HepG2 (cell line): ENCODE measurements around the gene EIF6. TPM values are rescaled to one million over a fixed set of nuclear protein-coding genes. Genes with fewer than 3 reads are reported as not detected.

ENCODE experiments used
- CENPX ChIP-seq: sonication (generic); formaldehyde crosslinking; IDR thresholded peaks from 2 replicates; pipeline ENCODE4 v1.9.0; 2021; ENCODE audit warnings: mild to moderate bottlenecking, missing genetic modification reagents, moderate library complexity
- ESRRA ChIP-seq: sonication (generic); formaldehyde crosslinking; IDR thresholded peaks from 2 replicates; pipeline ENCODE4 v1.5.1; 2020; ENCODE audit warnings: mild to moderate bottlenecking, low read depth, missing genetic modification reagents
- HDAC1 ChIP-seq: sonication (generic); formaldehyde crosslinking; IDR thresholded peaks from 2 replicates; pipeline ENCODE4 v1.5.1; 2020; ENCODE audit warnings: mild to moderate bottlenecking, missing genetic modification reagents
- JDP2 ChIP-seq: sonication (generic); formaldehyde crosslinking; IDR thresholded peaks from 2 replicates; pipeline ENCODE4 v1.8.1; 2022; ENCODE audit warnings: missing genetic modification reagents, borderline replicate concordance
- ZNF12 ChIP-seq: sonication (generic); formaldehyde crosslinking; IDR thresholded peaks from 2 replicates; pipeline ENCODE4 v1.5.0; 2020; ENCODE audit warnings: missing genetic modification reagents
- ZNF124 ChIP-seq: sonication (generic); formaldehyde crosslinking; IDR thresholded peaks from 2 replicates; pipeline ENCODE4 v1.4.0; 2020; ENCODE audit warnings: missing genetic modification reagents
- ZNF136 ChIP-seq: sonication (generic); formaldehyde crosslinking; IDR thresholded peaks from 2 replicates; pipeline ENCODE4 v1.8.1; 2022; ENCODE audit warnings: low read depth, mild to moderate bottlenecking, moderate library complexity, missing genetic modification reagents
- ZNF160 ChIP-seq: sonication (generic); formaldehyde crosslinking; IDR thresholded peaks from 2 replicates; pipeline ENCODE4 v1.8.0; 2022; ENCODE audit warnings: mild to moderate bottlenecking, inconsistent platforms, missing genetic modification reagents
- ZNF235 ChIP-seq: sonication (generic); formaldehyde crosslinking; IDR thresholded peaks from 2 replicates; pipeline ENCODE4 v1.8.1; 2023; ENCODE audit warnings: mild to moderate bottlenecking, missing genetic modification reagents, borderline replicate concordance
- ZNF563 ChIP-seq: sonication (generic); formaldehyde crosslinking; IDR thresholded peaks from 2 replicates; pipeline ENCODE4 v1.8.0; 2022; ENCODE audit warnings: mild to moderate bottlenecking, moderate library complexity, missing genetic modification reagents
- ZNF737 ChIP-seq: sonication (generic); formaldehyde crosslinking; IDR thresholded peaks from 2 replicates; pipeline ENCODE4 v1.5.0; 2020; ENCODE audit warnings: missing genetic modification reagents, mild to moderate bottlenecking, borderline replicate concordance
- ZNF850 ChIP-seq: sonication (generic); formaldehyde crosslinking; conservative IDR thresholded peaks from 2 replicates; pipeline ENCODE4 v1.9.0; 2021; ENCODE audit warnings: mild to moderate bottlenecking, missing genetic modification reagents
- ZNF878 ChIP-seq: sonication (generic); formaldehyde crosslinking; IDR thresholded peaks from 2 replicates; pipeline ENCODE4 v1.8.1; 2023; ENCODE audit warnings: mild to moderate bottlenecking, missing genetic modification reagents, moderate library complexity
- ZSCAN9 ChIP-seq: IDR thresholded peaks from 2 replicates; pipeline ENCODE4 v1.6.1; 2016; ENCODE audit warnings: borderline replicate concordance
- polyA plus RNA-seq, 8 experiments: library from polyadenylated mRNA; depleted of rRNA in 3 of 8; stranded (reverse) in 7 of 8; unstranded in 1 of 8; fragments of >200 nt; fragmentation: Illumina TruSeq in 4 of 8; extraction: Trizol in 4 of 8; gene quantifications; 2 replicates each; pipeline versions ENCODE4 v1.2.1 to v1.2.3, GENCODE V29; 2011 to 2016; ENCODE audit warnings: low read depth in 4 of 8, missing spikeins in 1 of 8, mixed read lengths in 1 of 8; ENCODE audit not compliant: insufficient read depth in 1 of 8
- total RNA-seq, 5 experiments: library from RNA; depleted of rRNA; stranded (reverse); fragments of >200 nt; fragmentation: Illumina TruSeq; extraction: Trizol; gene quantifications; 2 replicates each; pipeline ENCODE4 v1.2.3, GENCODE V29; 2016; ENCODE audit warnings: low read depth in 1 of 5
- TF ChIP-seq, protein P1 (sequence below): sonication (generic); IDR thresholded peaks from 2 replicates; pipeline ENCODE4 v1.6.1; 2016; ENCODE audit warnings: low read depth, borderline replicate concordance
- TF ChIP-seq, protein P2 (sequence below): sonication (generic); formaldehyde crosslinking; IDR thresholded peaks from 2 replicates; pipeline ENCODE4 v1.4.0; 2020; ENCODE audit warnings: mild to moderate bottlenecking, missing genetic modification reagents
- TF ChIP-seq, protein P3 (sequence below): sonication (generic); formaldehyde crosslinking; IDR thresholded peaks from 2 replicates; pipeline ENCODE4 v1.4.0; 2020; ENCODE audit warnings: missing genetic modification reagents
- TF ChIP-seq, protein P4 (sequence below): IDR thresholded peaks from 2 replicates; pipeline ENCODE4 v1.6.1; 2012; ENCODE audit warnings: low read depth, low read length, improper control_type of control experiment

The EIF6 gene
- total and polyA plus RNA-seq, 2 of the 13 experiments (the other 11 are each of a cell fraction or from before 2014, with no cell fraction given), result 462 to 466 TPM

DNA sequence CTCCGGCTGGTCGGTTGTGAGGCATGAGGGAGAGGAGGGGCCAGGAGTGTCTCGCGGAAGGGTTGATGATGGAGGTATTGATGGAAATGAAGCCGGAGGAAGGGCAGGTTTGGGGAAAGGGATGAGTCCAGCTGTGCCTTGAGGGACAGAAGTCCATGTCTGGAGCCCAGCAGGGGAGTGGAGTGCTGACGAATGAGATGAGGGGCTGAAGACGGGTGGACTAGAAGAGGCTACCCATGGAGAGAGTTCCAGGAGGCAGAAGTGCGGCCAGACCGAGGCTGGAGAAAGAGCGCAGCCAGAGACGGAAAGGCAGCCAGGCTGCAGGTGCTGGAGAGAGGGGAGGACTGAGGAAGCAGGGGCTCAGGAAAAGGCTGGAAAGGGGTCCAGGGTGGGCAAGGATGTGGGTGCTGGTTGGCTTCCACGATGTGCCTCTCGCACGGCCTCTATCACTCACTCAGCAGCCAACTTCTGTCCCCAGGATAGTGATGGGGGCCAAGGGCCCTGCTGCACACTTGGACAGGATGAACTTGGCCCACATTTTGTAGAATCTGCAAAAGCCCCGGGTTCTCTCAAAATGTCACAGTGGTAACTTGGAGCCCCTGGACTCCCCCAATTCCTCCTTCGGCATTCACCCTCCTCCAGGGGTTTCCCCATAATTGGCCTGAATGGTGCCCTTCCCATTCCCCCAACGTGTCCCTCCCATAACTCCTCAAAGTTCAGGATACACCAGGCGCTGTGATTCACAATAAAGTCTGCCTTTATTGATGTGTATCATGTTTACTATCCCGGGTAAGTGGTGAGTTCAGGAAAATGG, 627 bp upstream of the EIF6 start (continued):
- TF ChIP-seq ZNF878 (0 out of 2 replicates have a peak, but pooled peaks have one; percentile 67), ZNF235 (peak; percentile 74), ZNF850 (no peak), ZNF12 (CRISPR knock-in tag) (0 out of 2 replicates have a peak, but pooled peaks have one; percentile 6), ZNF737 (CRISPR knock-in tag) (no peak), ZNF160 (CRISPR knock-in tag) (0 out of 2 replicates have a peak, but pooled peaks have one; percentile 16), ZNF563 (CRISPR knock-in tag) (peak; percentile 14; the same call in 1 of the 2 replicates), JDP2 (CRISPR knock-in tag) (peak; percentile 3; the same call in 1 of the 2 replicates), ZNF136 (CRISPR knock-in tag) (0 out of 2 replicates have a peak, but pooled peaks have one; percentile 22), ZNF124 (CRISPR knock-in tag) (0 out of 2 replicates have a peak, but pooled peaks have one; percentile 14), HDAC1 (CRISPR knock-in tag) (peak; percentile 10; the same call in 1 of the 2 replicates), ESRRA (CRISPR knock-in tag) (0 out of 2 replicates have a peak, but pooled peaks have one; percentile 33), ZSCAN9 (CRISPR knock-in tag) (peak; percentile 8), CENPX (CRISPR knock-in tag) (no peak)
- TF ChIP-seq, protein P1, sequence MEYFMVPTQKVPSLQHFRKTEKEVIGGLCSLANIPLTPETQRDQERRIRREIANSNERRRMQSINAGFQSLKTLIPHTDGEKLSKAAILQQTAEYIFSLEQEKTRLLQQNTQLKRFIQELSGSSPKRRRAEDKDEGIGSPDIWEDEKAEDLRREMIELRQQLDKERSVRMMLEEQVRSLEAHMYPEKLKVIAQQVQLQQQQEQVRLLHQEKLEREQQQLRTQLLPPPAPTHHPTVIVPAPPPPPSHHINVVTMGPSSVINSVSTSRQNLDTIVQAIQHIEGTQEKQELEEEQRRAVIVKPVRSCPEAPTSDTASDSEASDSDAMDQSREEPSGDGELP, result peak; percentile 29; the same call in 1 of the 2 replicates
- TF ChIP-seq, protein P2, sequence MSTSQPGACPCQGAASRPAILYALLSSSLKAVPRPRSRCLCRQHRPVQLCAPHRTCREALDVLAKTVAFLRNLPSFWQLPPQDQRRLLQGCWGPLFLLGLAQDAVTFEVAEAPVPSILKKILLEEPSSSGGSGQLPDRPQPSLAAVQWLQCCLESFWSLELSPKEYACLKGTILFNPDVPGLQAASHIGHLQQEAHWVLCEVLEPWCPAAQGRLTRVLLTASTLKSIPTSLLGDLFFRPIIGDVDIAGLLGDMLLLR, result peak; percentile 13; the same call in 1 of the 2 replicates
- TF ChIP-seq, protein P3, sequence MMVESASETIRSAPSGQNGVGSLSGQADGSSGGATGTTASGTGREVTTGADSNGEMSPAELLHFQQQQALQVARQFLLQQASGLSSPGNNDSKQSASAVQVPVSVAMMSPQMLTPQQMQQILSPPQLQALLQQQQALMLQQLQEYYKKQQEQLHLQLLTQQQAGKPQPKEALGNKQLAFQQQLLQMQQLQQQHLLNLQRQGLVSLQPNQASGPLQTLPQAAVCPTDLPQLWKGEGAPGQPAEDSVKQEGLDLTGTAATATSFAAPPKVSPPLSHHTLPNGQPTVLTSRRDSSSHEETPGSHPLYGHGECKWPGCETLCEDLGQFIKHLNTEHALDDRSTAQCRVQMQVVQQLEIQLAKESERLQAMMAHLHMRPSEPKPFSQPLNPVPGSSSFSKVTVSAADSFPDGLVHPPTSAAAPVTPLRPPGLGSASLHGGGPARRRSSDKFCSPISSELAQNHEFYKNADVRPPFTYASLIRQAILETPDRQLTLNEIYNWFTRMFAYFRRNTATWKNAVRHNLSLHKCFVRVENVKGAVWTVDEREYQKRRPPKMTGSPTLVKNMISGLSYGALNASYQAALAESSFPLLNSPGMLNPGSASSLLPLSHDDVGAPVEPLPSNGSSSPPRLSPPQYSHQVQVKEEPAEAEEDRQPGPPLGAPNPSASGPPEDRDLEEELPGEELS (CRISPR knock-in tag), result 0 out of 2 replicates have a peak, but pooled peaks have one; percentile 3
- TF ChIP-seq, protein P4, sequence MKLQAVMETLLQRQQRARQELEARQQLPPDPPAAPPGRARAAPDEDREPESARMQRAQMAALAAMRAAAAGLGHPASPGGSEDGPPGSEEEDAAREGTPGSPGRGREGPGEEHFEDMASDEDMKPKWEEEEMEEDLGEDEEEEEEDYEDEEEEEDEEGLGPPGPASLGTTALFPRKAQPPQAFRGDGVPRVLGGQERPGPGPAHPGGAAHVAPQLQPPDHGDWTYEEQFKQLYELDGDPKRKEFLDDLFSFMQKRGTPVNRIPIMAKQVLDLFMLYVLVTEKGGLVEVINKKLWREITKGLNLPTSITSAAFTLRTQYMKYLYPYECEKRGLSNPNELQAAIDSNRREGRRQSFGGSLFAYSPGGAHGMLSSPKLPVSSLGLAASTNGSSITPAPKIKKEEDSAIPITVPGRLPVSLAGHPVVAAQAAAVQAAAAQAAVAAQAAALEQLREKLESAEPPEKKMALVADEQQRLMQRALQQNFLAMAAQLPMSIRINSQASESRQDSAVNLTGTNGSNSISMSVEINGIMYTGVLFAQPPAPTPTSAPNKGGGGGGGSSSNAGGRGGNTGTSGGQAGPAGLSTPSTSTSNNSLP, result no peak; the same call in 1 of the 2 replicates
